ENCODE results near the gene HSCB. TPM values are rescaled to one million over a fixed set of nuclear protein-coding genes. Genes with fewer than 3 reads are reported as not detected.
A peak's percentile ranks its signal among the peaks of the same experiment; 100 is the strongest.

The HSCB gene
- total RNA-seq, 1 experiment from 2014 or later, result 21.2 TPM

- Histone ChIP-seq H4K8ac (replicated peaks; ENCODE audit: insufficient read length, low read depth, low read length) (no peak overlapping the region), H3K79me2 (ENCODE audit: insufficient read depth, low read length) (no peaks in the 10 kb centered on the region), H3K18ac (ENCODE audit: insufficient read length, low read depth, low read length) (no peak overlapping the region), H3K4me1 (ENCODE audit: insufficient read depth, low read length) (no peaks in the 10 kb centered on the region), H3K9ac (ENCODE audit: extremely low read depth, insufficient read length, low read length) (no peak overlapping the region), H3K27me3 (ENCODE audit: insufficient read depth, low read length) (no peaks in the 10 kb centered on the region), H3K27ac (ENCODE audit: insufficient read length, low read depth, low read length) (no peak overlapping the region), H3K4me2 (ENCODE audit: insufficient read depth, insufficient read length, low read length) (no peak overlapping the region), H3K9me3 (ENCODE audit: control insufficient read depth, low read depth, low read length) (no peaks in the 10 kb centered on the region), H2BK12ac (ENCODE audit: insufficient read length, low read depth, low read length) (no peak overlapping the region), H3K14ac (ENCODE audit: insufficient read depth, low read length) (no peak overlapping the region), H3K23ac (ENCODE audit: insufficient read length, low read depth, low read length) (no peak overlapping the region), H2BK5ac (ENCODE audit: insufficient read length, low read length) (no peak overlapping the region), H3K56ac (ENCODE audit: insufficient read length, low read depth, low read length) (no peak overlapping the region), H2AFZ (ENCODE audit: low read length) (no peak overlapping the region), H3T11ph (ENCODE audit: low read length) (no peak overlapping the region), H2BK20ac (ENCODE audit: low read depth, low read length, poor library complexity, severe bottlenecking) (no peak overlapping the region), H4K20me1 (ENCODE audit: control insufficient read depth, insufficient read depth, insufficient read length) (no peaks in the 10 kb centered on the region), H4K5ac (ENCODE audit: insufficient read length, low read depth, low read length) (no peak overlapping the region), H4K91ac (ENCODE audit: insufficient read length, low read depth, low read length) (no peak overlapping the region), H2BK120ac (ENCODE audit: low read depth, low read length, poor library complexity, severe bottlenecking) (no peak overlapping the region), H3K79me1 (ENCODE audit: insufficient read depth, low read depth, low read length, poor library complexity, severe bottlenecking) (no peaks in the 10 kb centered on the region), H3K4ac (ENCODE audit: low read depth, low read length) (no peak overlapping the region), H2BK15ac (ENCODE audit: low read depth, low read length) (no peak overlapping the region), H2AK5ac (ENCODE audit: insufficient read length, low read length) (no peak overlapping the region), H3K23me2 (ENCODE audit: insufficient read length, low read depth, low read length, poor library complexity, severe bottlenecking) (no peaks in the 10 kb centered on the region)
- no peak for DNase-seq
- no peaks in the 10 kb centered on the region for H3K4me1 Mint-ChIP-seq
- peaks cover 35 to 59% (median 55%) of the 10 kb centered on the region in 3 experiments for H3K36me3 Mint-ChIP-seq (ENCODE audit: insufficient read depth in 1 of 3, low read depth in 3 of 3)
- H3K9me3 Mint-ChIP-seq, result no peaks in the 10 kb centered on the region; a peak in 1 of 5 replicates
- no peaks in the 10 kb centered on the region for H3K27me3 Mint-ChIP-seq (ENCODE audit: low read depth)
- no peak overlapping the region for H3K4me3 Mint-ChIP-seq
- peak overlapping the region; percentile 31 to 89 (median 32); a peak in 5 of 7 replicates for H3K27ac Mint-ChIP-seq
- no peak for TF ChIP-seq CTCF (conservative IDR thresholded peaks at IDR 0.05)
- WGBS (ENCODE audit: extremely low coverage, insufficient read length, low lambda C conversion rate), result no CpG with 5 or more reads among the region's 15 CpGs
These were observed 50.9 kb downstream of the HSCB start for GRCh38 chr22:28792491-28793383.
